HEK293 (cell line): ENCODE results near the gene FAH.

Source experiments
- YY1 ChIP-seq: fragments of 450-650 bp; formaldehyde crosslinking; IDR thresholded peaks from 2 replicates; pipeline ENCODE4 v1.5.1; 2018; ENCODE audit warnings: missing biosample characterization, missing genetic modification characterization
- TF ChIP-seq, protein P1 (sequence below): fragments of 450-650 bp; formaldehyde crosslinking; IDR thresholded peaks from 2 replicates; pipeline ENCODE4 v1.5.1; 2016; ENCODE audit warnings: missing biosample characterization, missing genetic modification characterization
- TF ChIP-seq, protein P2 (sequence below): fragments of 450-650 bp; formaldehyde crosslinking; IDR thresholded peaks from 2 replicates; pipeline ENCODE4 v1.5.1; 2016; ENCODE audit warnings: missing biosample characterization, missing genetic modification characterization
- TF ChIP-seq, protein P3 (sequence below): fragments of 450-650 bp; formaldehyde crosslinking; IDR thresholded peaks from 2 replicates; pipeline ENCODE4 v1.5.1; 2016; ENCODE audit warnings: missing biosample characterization, missing genetic modification characterization

DNA sequence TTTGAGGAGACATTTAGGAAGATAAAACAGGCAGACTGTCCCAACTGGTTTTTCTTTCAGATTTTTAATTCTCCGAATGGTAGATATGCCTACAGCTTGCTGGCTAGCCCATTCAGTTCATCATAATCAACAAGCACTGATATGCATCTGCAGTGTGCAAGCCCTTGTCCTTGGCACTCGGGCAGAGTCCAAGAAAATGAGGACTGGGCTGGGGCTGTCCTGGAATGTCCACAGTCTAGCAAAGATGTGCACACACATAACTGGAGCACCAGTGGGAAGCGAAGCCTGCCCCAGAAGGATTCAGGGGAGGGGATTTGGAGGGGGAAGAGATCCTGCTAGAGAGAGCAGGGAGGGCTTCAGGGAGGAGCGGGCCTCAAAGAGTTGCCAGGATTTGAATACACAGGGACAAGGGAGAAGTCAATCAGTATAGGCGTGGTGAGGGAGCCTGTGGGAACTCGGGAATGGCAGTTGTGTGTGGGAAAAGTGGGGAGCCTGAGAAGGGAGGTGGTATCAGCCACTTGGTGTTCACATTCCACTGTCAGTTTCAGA, 8.7 kb downstream of the FAH start:
- TF ChIP-seq, protein P1, sequence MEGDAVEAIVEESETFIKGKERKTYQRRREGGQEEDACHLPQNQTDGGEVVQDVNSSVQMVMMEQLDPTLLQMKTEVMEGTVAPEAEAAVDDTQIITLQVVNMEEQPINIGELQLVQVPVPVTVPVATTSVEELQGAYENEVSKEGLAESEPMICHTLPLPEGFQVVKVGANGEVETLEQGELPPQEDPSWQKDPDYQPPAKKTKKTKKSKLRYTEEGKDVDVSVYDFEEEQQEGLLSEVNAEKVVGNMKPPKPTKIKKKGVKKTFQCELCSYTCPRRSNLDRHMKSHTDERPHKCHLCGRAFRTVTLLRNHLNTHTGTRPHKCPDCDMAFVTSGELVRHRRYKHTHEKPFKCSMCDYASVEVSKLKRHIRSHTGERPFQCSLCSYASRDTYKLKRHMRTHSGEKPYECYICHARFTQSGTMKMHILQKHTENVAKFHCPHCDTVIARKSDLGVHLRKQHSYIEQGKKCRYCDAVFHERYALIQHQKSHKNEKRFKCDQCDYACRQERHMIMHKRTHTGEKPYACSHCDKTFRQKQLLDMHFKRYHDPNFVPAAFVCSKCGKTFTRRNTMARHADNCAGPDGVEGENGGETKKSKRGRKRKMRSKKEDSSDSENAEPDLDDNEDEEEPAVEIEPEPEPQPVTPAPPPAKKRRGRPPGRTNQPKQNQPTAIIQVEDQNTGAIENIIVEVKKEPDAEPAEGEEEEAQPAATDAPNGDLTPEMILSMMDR: no peak
- no peak for TF ChIP-seq YY1 (tag by site-specific recombination)
- TF ChIP-seq, protein P2, sequence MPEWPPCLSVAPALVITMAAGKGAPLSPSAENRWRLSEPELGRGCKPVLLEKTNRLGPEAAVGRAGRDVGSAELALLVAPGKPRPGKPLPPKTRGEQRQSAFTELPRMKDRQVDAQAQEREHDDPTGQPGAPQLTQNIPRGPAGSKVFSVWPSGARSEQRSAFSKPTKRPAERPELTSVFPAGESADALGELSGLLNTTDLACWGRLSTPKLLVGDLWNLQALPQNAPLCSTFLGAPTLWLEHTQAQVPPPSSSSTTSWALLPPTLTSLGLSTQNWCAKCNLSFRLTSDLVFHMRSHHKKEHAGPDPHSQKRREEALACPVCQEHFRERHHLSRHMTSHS (tag by site-specific recombination): no peak
- TF ChIP-seq, protein P3, sequence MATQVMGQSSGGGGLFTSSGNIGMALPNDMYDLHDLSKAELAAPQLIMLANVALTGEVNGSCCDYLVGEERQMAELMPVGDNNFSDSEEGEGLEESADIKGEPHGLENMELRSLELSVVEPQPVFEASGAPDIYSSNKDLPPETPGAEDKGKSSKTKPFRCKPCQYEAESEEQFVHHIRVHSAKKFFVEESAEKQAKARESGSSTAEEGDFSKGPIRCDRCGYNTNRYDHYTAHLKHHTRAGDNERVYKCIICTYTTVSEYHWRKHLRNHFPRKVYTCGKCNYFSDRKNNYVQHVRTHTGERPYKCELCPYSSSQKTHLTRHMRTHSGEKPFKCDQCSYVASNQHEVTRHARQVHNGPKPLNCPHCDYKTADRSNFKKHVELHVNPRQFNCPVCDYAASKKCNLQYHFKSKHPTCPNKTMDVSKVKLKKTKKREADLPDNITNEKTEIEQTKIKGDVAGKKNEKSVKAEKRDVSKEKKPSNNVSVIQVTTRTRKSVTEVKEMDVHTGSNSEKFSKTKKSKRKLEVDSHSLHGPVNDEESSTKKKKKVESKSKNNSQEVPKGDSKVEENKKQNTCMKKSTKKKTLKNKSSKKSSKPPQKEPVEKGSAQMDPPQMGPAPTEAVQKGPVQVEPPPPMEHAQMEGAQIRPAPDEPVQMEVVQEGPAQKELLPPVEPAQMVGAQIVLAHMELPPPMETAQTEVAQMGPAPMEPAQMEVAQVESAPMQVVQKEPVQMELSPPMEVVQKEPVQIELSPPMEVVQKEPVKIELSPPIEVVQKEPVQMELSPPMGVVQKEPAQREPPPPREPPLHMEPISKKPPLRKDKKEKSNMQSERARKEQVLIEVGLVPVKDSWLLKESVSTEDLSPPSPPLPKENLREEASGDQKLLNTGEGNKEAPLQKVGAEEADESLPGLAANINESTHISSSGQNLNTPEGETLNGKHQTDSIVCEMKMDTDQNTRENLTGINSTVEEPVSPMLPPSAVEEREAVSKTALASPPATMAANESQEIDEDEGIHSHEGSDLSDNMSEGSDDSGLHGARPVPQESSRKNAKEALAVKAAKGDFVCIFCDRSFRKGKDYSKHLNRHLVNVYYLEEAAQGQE (tag by site-specific recombination): no peak
